Measurements from ENCODE around the gene GOLT1B.
"Not testable (repeated sequence)": the region's sequence is repeated elsewhere in the genome, so short reads cannot be mapped to it uniquely, and the experiment has no call there.

Gene GOLT1B

GRCh38 chr12:21501258-21502163 lies at the start of gene GOLT1B, which contains the start of gene RECQL:
Gene GOLT1B (plus strand): TSS chr12:21501789. CDS start chr12:21501924, 135 bp downstream.
Gene RECQL (minus strand): TSS chr12:21501635. CDS start chr12:21499570, 2,065 bp downstream.
- peaks cover 26% of the 10 kb centered on the region for H3K36me3 ChIP-seq (ENCODE audit: insufficient read depth, low read depth, low read length)
- H3K4me3 ChIP-seq (ENCODE audit: low read length): peak within 1 kb of the TSS; percentile 96
- H3K27ac ChIP-seq (ENCODE audit: low read length): no peak within 1 kb of the TSS
- H3K9me3 ChIP-seq (ENCODE audit: insufficient read depth, low read depth, low read length): no peaks in the 10 kb centered on the region
- H3K4me1 ChIP-seq (ENCODE audit: insufficient read depth, low read length): peaks cover 5% of the 10 kb centered on the region; the same call in 1 of the 2 replicates
- H3K9ac ChIP-seq (ENCODE audit: low read depth, low read length): peak within 1 kb of the TSS; percentile 88
- H3K27me3 ChIP-seq (ENCODE audit: insufficient read depth, low read length): no peaks in the 10 kb centered on the region

- no peaks in the 10 kb centered on the region; the same call in 1 of the 2 replicates for H3K4me1 ChIP-seq (ENCODE audit: insufficient read depth, low read length)
- no peak overlapping the region for H3K4me3 ChIP-seq (ENCODE audit: low read length)
- no peaks in the 10 kb centered on the region for H3K27me3 ChIP-seq (ENCODE audit: insufficient read depth, low read length)
- no peak overlapping the region for H3K9ac ChIP-seq (ENCODE audit: low read depth, low read length)
- H3K36me3 ChIP-seq (ENCODE audit: insufficient read depth, low read depth, low read length): no peaks in the 10 kb centered on the region
- no peaks in the 10 kb centered on the region for H3K9me3 ChIP-seq (ENCODE audit: insufficient read depth, low read depth, low read length)
- H3K27ac ChIP-seq (ENCODE audit: low read length): no peak overlapping the region
Measured at GRCh38 chr12:21453312-21453852, 48.2 kb upstream of the GOLT1B start.

GRCh38 chr12:21456291-21456780 lies 45.3 kb upstream of the GOLT1B start:
- Histone ChIP-seq H3K9me3 (ENCODE audit: insufficient read depth, low read depth, low read length) (no peaks in the 10 kb centered on the region), H3K27me3 (ENCODE audit: insufficient read depth, low read length) (no peaks in the 10 kb centered on the region), H3K9ac (ENCODE audit: low read depth, low read length) (no peak overlapping the region), H3K4me1 (ENCODE audit: insufficient read depth, low read length) (no peaks in the 10 kb centered on the region), H3K4me3 (ENCODE audit: low read length) (no peak overlapping the region), H3K27ac (ENCODE audit: low read length) (no peak overlapping the region), H3K36me3 (ENCODE audit: insufficient read depth, low read depth, low read length) (0 out of 2 replicates have a peak, but pooled peaks cover 2% of the 10 kb centered on the region)

GRCh38 chr12:21459474-21459873 lies 42.1 kb upstream of the GOLT1B start:
- Histone ChIP-seq H3K27ac (ENCODE audit: low read length) (no peak overlapping the region), H3K9me3 (ENCODE audit: insufficient read depth, low read depth, low read length) (no peaks in the 10 kb centered on the region), H3K27me3 (ENCODE audit: insufficient read depth, low read length) (no peaks in the 10 kb centered on the region), H3K4me3 (ENCODE audit: low read length) (no peak overlapping the region), H3K36me3 (ENCODE audit: insufficient read depth, low read depth, low read length) (0 out of 2 replicates have a peak, but pooled peaks cover 3% of the 10 kb centered on the region), H3K9ac (ENCODE audit: low read depth, low read length) (no peak overlapping the region), H3K4me1 (ENCODE audit: insufficient read depth, low read length) (no peaks in the 10 kb centered on the region)

- not testable (repeated sequence) for H3K4me3 ChIP-seq (ENCODE audit: low read length); H3K9ac ChIP-seq (ENCODE audit: low read depth, low read length); H3K27ac ChIP-seq (ENCODE audit: low read length); H3K27me3 ChIP-seq (ENCODE audit: insufficient read depth, low read length); H3K4me1 ChIP-seq (ENCODE audit: insufficient read depth, low read length); H3K9me3 ChIP-seq (ENCODE audit: insufficient read depth, low read depth, low read length)
- peaks cover 36% of the 10 kb centered on the region for H3K36me3 ChIP-seq (ENCODE audit: insufficient read depth, low read depth, low read length)
Measured at GRCh38 chr12:21467334-21467733, 34.3 kb upstream of the GOLT1B start.

- H3K4me1 ChIP-seq (ENCODE audit: insufficient read depth, low read length): no peaks in the 10 kb centered on the region
- peaks cover 75% of the 10 kb centered on the region for H3K36me3 ChIP-seq (ENCODE audit: insufficient read depth, low read depth, low read length)
- H3K27me3 ChIP-seq (ENCODE audit: insufficient read depth, low read length): no peaks in the 10 kb centered on the region
- no peak overlapping the region for H3K9ac ChIP-seq (ENCODE audit: low read depth, low read length)
- H3K9me3 ChIP-seq (ENCODE audit: insufficient read depth, low read depth, low read length): no peaks in the 10 kb centered on the region
- no peak overlapping the region for H3K4me3 ChIP-seq (ENCODE audit: low read length)
- no peak overlapping the region for H3K27ac ChIP-seq (ENCODE audit: low read length)
Measured at GRCh38 chr12:21471294-21471693, 30.3 kb upstream of the GOLT1B start.

- no peaks in the 10 kb centered on the region for H3K27me3 ChIP-seq (ENCODE audit: insufficient read depth, low read length)
- no peak overlapping the region for H3K4me3 ChIP-seq (ENCODE audit: low read length)
- no peaks in the 10 kb centered on the region for H3K4me1 ChIP-seq (ENCODE audit: insufficient read depth, low read length)
- H3K36me3 ChIP-seq (ENCODE audit: insufficient read depth, low read depth, low read length): peaks cover 83% of the 10 kb centered on the region
- no peak overlapping the region for H3K9ac ChIP-seq (ENCODE audit: low read depth, low read length)
- H3K27ac ChIP-seq (ENCODE audit: low read length): no peak overlapping the region
- H3K9me3 ChIP-seq (ENCODE audit: insufficient read depth, low read depth, low read length): no peaks in the 10 kb centered on the region
Measured at GRCh38 chr12:21472197-21472823, 29.3 kb upstream of the GOLT1B start.

GRCh38 chr12:21475552-21475951 lies 26.0 kb upstream of the GOLT1B start:
- Histone ChIP-seq H3K27ac (ENCODE audit: low read length) (no peak overlapping the region), H3K9me3 (ENCODE audit: insufficient read depth, low read depth, low read length) (no peaks in the 10 kb centered on the region), H3K4me1 (ENCODE audit: insufficient read depth, low read length) (no peaks in the 10 kb centered on the region), H3K36me3 (ENCODE audit: insufficient read depth, low read depth, low read length) (peaks cover 85% of the 10 kb centered on the region), H3K27me3 (ENCODE audit: insufficient read depth, low read length) (no peaks in the 10 kb centered on the region), H3K9ac (ENCODE audit: low read depth, low read length) (no peak overlapping the region), H3K4me3 (ENCODE audit: low read length) (no peak overlapping the region)

GRCh38 chr12:21476949-21477348 lies 24.6 kb upstream of the GOLT1B start:
- Histone ChIP-seq H3K9ac (ENCODE audit: low read depth, low read length) (no peak overlapping the region), H3K4me3 (ENCODE audit: low read length) (no peak overlapping the region), H3K36me3 (ENCODE audit: insufficient read depth, low read depth, low read length) (peaks cover 86% of the 10 kb centered on the region), H3K4me1 (ENCODE audit: insufficient read depth, low read length) (no peaks in the 10 kb centered on the region), H3K9me3 (ENCODE audit: insufficient read depth, low read depth, low read length) (no peaks in the 10 kb centered on the region), H3K27me3 (ENCODE audit: insufficient read depth, low read length) (no peaks in the 10 kb centered on the region), H3K27ac (ENCODE audit: low read length) (no peak overlapping the region)

GRCh38 chr12:21478756-21479455 lies 22.7 kb upstream of the GOLT1B start:
- Histone ChIP-seq H3K27me3 (ENCODE audit: insufficient read depth, low read length) (no peaks in the 10 kb centered on the region), H3K9me3 (ENCODE audit: insufficient read depth, low read depth, low read length) (no peaks in the 10 kb centered on the region), H3K36me3 (ENCODE audit: insufficient read depth, low read depth, low read length) (peaks cover 84% of the 10 kb centered on the region), H3K27ac (ENCODE audit: low read length) (no peak overlapping the region), H3K4me3 (ENCODE audit: low read length) (no peak overlapping the region), H3K9ac (ENCODE audit: low read depth, low read length) (no peak overlapping the region), H3K4me1 (ENCODE audit: insufficient read depth, low read length) (no peaks in the 10 kb centered on the region)

GRCh38 chr12:21483531-21483930 lies 18.1 kb upstream of the GOLT1B start:
- H3K9me3 ChIP-seq (ENCODE audit: insufficient read depth, low read depth, low read length): no peaks in the 10 kb centered on the region
- H3K4me1 ChIP-seq (ENCODE audit: insufficient read depth, low read length): no peaks in the 10 kb centered on the region
- no peak overlapping the region for H3K9ac ChIP-seq (ENCODE audit: low read depth, low read length)
- no peaks in the 10 kb centered on the region for H3K27me3 ChIP-seq (ENCODE audit: insufficient read depth, low read length)
- H3K27ac ChIP-seq (ENCODE audit: low read length): no peak overlapping the region
- H3K4me3 ChIP-seq (ENCODE audit: low read length): no peak overlapping the region
- peaks cover 56% of the 10 kb centered on the region for H3K36me3 ChIP-seq (ENCODE audit: insufficient read depth, low read depth, low read length)

Measured in iPS-20b (cell line).